ENCODE data around the gene UBE3A. TPM values are rescaled to one million over a fixed set of nuclear protein-coding genes. Genes with fewer than 3 reads are reported as not detected.

UBE3A gene
- total and polyA plus RNA-seq, 9 of the 15 experiments (the other 6 are each of a cell fraction or from before 2014, with no cell fraction given) = 29.3 to 103 (median 60.2) TPM

DNA sequence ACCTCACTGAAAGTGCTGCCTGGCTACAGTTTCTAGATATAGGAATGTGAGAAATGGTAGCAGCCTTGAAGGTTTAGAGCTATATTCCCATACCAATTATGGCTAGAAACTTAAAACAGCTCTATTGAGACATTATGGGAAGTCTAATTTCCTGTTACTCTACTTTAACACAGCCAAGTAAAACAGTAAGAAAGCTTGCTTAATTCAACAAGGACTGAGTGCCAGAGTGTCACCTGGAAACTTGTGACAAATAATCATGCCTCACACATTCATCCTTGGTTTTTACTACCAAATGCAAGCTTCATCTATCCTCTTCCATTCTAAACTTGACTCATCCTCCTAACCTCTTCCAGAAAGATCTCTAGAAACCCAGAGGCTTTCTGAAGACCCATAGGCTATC is 41.7 kb downstream of the UBE3A start (continued):
- TF ChIP-seq ZNF639 (CRISPR knock-in tag; conservative IDR thresholded peaks at IDR 0.05 in 1 of 2, IDR thresholded peaks at IDR 0.05 in 1 of 2) = no peak
- no peak for TF ChIP-seq BMI1 (IDR thresholded peaks at IDR 0.05; ENCODE audit: low read length)
- TF ChIP-seq ZNF696 (CRISPR knock-in tag; conservative IDR thresholded peaks at IDR 0.05) = no peak
- no peak for TF ChIP-seq PRPF4 (IDR thresholded peaks at IDR 0.05; ENCODE audit: insufficient read depth, low read depth, low read length, poor library complexity, severe bottlenecking)
- no peak for TF ChIP-seq TEAD4 (IDR thresholded peaks at IDR 0.05; ENCODE audit: low read length)
- TF ChIP-seq TEAD4 (CRISPR knock-in tag; IDR thresholded peaks at IDR 0.05; ENCODE audit: borderline replicate concordance) = no peak

DNA sequence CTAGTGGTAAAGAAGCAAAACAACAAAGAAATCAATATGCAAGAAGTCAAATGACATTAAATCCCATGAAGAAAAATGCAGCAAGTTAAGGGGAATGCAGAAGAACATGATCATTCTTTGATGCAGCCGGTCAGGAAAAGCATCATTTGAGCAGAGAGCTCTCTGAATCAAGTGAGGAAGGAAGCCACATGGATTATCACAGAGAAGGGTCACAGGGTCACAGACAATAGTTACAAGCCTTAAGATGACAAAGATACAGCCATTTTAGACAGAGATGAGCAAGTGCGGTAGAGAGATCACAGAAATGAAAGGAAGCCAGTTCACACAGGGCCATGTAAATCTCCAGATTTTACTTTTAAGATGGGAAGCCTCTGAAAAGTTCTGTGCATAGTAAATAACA is 43.9 kb downstream of the UBE3A start:
- no TSS peak for BruUV-seq (replicated peaks)
- FAIRE-seq (no peak), ATAC-seq (no peak), DNase-seq (ENCODE audit: extremely low read depth in 1 of 4, low spot score in 3 of 4) (no peak)
- Histone ChIP-seq H3K36me3 (ENCODE audit: control insufficient read depth, insufficient read depth, low read length) (peaks cover 59% of the 10 kb centered on the region), H3K27ac (ENCODE audit: extremely low read depth, low read depth, low read length) (no peak overlapping the region), H3K27me3 (ENCODE audit: control insufficient read depth in 2 of 2, insufficient read depth in 2 of 2, low read length in 2 of 2) (no peaks in the 10 kb centered on the region), H4K20me1 (replicated peaks; ENCODE audit: control insufficient read depth, insufficient read depth, low read length) (0 out of 2 replicates have a peak, but pooled peaks cover 4% of the 10 kb centered on the region), H3K79me2 (ENCODE audit: control insufficient read depth, insufficient read depth, low read length) (peaks cover 63% of the 10 kb centered on the region), H2AFZ (ENCODE audit: low read depth, low read length) (no peak overlapping the region), H3K9ac (ENCODE audit: insufficient read depth in 1 of 2, low read depth in 2 of 2, low read length in 2 of 2) (no peak overlapping the region), H3K4me1 (replicated peaks in 1 of 2; ENCODE audit: control insufficient read depth in 2 of 2, insufficient read depth in 2 of 2, low read length in 2 of 2) (no peaks in the 10 kb centered on the region), H3K9me1 (ENCODE audit: control insufficient read depth, insufficient read depth, low read length) (no peaks in the 10 kb centered on the region), H3K9me3 (replicated peaks; ENCODE audit: control insufficient read depth, insufficient read depth, low read depth, low read length) (no peaks in the 10 kb centered on the region), H3K4me2 (ENCODE audit: insufficient read depth, low read length) (no peak overlapping the region), H3K4me3 (no peak overlapping the region)
- intact Hi-C loops (cut with micrococcal nuclease) = loop anchor here (5.0 kb wide), 1 partner anchor 42 kb away; the partner anchor contains the start of gene UBE3A
- ChIA-PET POLR2A (no interaction called here), CTCF (ENCODE audit: low intra/inter-chr PET ratio) (no interaction called here)
- WGBS (ENCODE audit: insufficient coverage, low coverage, missing lambda C conversion rate) = 79% methylated on average over 2 of the region's 2 CpGs
- TF ChIP-seq SFPQ (IDR thresholded peaks at IDR 0.05; ENCODE audit: low read depth, low read length) (no peak), ZBTB43 (CRISPR knock-in tag; IDR thresholded peaks at IDR 0.05) (no peak), ETV5 (CRISPR knock-in tag; IDR thresholded peaks at IDR 0.05; ENCODE audit: low read depth) (no peak), CBFA2T2 (conservative IDR thresholded peaks at IDR 0.05) (no peak), ZNF354B (CRISPR knock-in tag; IDR thresholded peaks at IDR 0.05) (no peak), ZFP36 (IDR thresholded peaks at IDR 0.05; ENCODE audit: low read depth, low read length, partially characterized antibody) (no peak), CCNT2 (IDR thresholded peaks at IDR 0.05; ENCODE audit: borderline replicate concordance, extremely low read depth, insufficient read length, low read depth, low read length) (no peak), SREBF1 (IDR thresholded peaks at IDR 0.05; ENCODE audit: borderline replicate concordance, low read depth, low read length) (no peak)
- TF ChIP-seq, protein P1, sequence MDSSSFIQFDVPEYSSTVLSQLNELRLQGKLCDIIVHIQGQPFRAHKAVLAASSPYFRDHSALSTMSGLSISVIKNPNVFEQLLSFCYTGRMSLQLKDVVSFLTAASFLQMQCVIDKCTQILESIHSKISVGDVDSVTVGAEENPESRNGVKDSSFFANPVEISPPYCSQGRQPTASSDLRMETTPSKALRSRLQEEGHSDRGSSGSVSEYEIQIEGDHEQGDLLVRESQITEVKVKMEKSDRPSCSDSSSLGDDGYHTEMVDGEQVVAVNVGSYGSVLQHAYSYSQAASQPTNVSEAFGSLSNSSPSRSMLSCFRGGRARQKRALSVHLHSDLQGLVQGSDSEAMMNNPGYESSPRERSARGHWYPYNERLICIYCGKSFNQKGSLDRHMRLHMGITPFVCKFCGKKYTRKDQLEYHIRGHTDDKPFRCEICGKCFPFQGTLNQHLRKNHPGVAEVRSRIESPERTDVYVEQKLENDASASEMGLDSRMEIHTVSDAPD (CRISPR knock-in tag; IDR thresholded peaks at IDR 0.05) = no peak
- in situ Hi-C loops (cut with MboI) = no loop called here
